ENCODE measurements around the gene REXO4. TPM values are rescaled to one million over a fixed set of nuclear protein-coding genes. Genes with fewer than 3 reads are reported as not detected.
A peak's percentile ranks its signal among the peaks of the same experiment; 100 is the strongest.
"Not testable (repeated sequence)": the region's sequence is repeated elsewhere in the genome, so short reads cannot be mapped to it uniquely, and the experiment has no call there.

Gene REXO4
- total RNA-seq, 4 donors from 2014 or later = 12.1 to 21.9 (median 16.0) TPM

DNA sequence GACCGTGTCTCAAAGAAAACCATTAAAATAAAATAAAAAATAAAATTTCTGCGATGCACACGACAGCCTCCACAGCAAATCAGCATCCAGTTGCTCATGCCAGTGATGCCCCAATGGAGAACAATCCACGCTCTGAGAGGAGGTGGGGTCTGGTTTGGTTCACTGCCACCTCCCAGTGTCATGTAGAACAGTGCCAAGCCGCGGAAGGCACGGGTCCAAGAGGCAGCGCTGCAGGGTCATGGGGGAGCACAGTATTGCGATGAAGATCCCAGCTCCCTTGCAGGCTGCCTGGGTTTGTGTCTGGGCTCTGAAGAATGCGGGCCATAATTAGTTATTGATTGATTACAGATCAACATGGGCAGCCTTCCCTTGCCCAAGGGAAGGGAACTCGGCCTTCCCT lies 35.8 kb upstream of the REXO4 start:
- Histone ChIP-seq H3K27me3 (no peaks in the 10 kb centered on the region), H3K27ac (no peak overlapping the region), H3K4me1 (peaks cover 0 to 6% (median 0%) of the 10 kb centered on the region in 4 donors), H3K9me3 (no peaks in the 10 kb centered on the region), H3K36me3 (no peaks in the 10 kb centered on the region), H3K4me3 (no peak overlapping the region)
- TF ChIP-seq EP300 (IDR thresholded peaks at IDR 0.05; ENCODE audit: low read depth) = no peak
- TF ChIP-seq POLR2A (IDR thresholded peaks at IDR 0.05) = no peak
- TF ChIP-seq, protein P1, sequence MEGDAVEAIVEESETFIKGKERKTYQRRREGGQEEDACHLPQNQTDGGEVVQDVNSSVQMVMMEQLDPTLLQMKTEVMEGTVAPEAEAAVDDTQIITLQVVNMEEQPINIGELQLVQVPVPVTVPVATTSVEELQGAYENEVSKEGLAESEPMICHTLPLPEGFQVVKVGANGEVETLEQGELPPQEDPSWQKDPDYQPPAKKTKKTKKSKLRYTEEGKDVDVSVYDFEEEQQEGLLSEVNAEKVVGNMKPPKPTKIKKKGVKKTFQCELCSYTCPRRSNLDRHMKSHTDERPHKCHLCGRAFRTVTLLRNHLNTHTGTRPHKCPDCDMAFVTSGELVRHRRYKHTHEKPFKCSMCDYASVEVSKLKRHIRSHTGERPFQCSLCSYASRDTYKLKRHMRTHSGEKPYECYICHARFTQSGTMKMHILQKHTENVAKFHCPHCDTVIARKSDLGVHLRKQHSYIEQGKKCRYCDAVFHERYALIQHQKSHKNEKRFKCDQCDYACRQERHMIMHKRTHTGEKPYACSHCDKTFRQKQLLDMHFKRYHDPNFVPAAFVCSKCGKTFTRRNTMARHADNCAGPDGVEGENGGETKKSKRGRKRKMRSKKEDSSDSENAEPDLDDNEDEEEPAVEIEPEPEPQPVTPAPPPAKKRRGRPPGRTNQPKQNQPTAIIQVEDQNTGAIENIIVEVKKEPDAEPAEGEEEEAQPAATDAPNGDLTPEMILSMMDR (IDR thresholded peaks at IDR 0.05) = no peak
- no peak for TF ChIP-seq POLR2AphosphoS5 (IDR thresholded peaks at IDR 0.05)
- intact Hi-C loops (cut with DNase I; ENCODE audit: low total_unique reads) = no loop called here
- no peak for DNase-seq
- in situ Hi-C loops (cut with MboI; ENCODE audit: low pct_ligation_motif_present in 1 of 4, low pct_unique_long_range_greater_than_20kb in 1 of 4, low sequenced_read_pairs in 3 of 4) = no loop called here
- 71 to 100% methylated on average over 1 to 11 of the region's 11 CpGs for WGBS, 2 donors (ENCODE audit: low coverage in 1 of 2)

DNA sequence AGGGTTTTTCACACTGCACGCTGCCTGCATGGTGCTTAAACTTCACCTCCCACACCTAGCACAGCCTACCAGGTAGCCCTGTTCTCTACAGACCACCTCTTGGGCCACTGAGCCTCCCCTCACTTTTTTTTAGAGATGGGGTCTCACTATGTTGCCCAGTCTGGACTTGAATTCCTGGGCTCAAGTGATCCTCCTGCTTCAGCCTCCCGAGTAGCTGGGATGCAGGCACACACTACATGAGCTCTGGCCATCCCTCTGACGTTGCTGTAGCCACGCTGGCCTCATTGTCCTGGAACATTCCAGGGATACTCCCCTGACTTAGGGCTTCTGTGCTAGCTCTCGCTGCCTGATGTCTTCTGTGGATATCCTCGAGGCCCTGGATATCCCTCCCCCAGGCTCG lies 34.8 kb upstream of the REXO4 start:
- TF ChIP-seq POLR2A (IDR thresholded peaks at IDR 0.05) = no peak
- TF ChIP-seq, protein P1 (IDR thresholded peaks at IDR 0.05) = no peak
- no peak for TF ChIP-seq EP300 (IDR thresholded peaks at IDR 0.05; ENCODE audit: low read depth)
- TF ChIP-seq POLR2AphosphoS5 (IDR thresholded peaks at IDR 0.05) = no peak
- H3K9me3 ChIP-seq = no peaks in the 10 kb centered on the region
- WGBS, 2 donors (ENCODE audit: low coverage in 1 of 2) = 89% methylated on average over 7 of the region's 7 CpGs; no CpG with 5 or more reads in 1 of the 2 donors
- intact Hi-C loops (cut with DNase I; ENCODE audit: low total_unique reads) = no loop called here
- H3K27me3 ChIP-seq = no peaks in the 10 kb centered on the region
- no peak overlapping the region for H3K27ac ChIP-seq
- no peaks in the 10 kb centered on the region for H3K36me3 ChIP-seq
- H3K4me1 ChIP-seq = peaks cover 0 to 5% (median 0%) of the 10 kb centered on the region in 4 donors
- in situ Hi-C loops (cut with MboI; ENCODE audit: low pct_ligation_motif_present in 1 of 4, low pct_unique_long_range_greater_than_20kb in 1 of 4, low sequenced_read_pairs in 3 of 4) = no loop called here
- no peak overlapping the region for H3K4me3 ChIP-seq
- DNase-seq = no peak

DNA sequence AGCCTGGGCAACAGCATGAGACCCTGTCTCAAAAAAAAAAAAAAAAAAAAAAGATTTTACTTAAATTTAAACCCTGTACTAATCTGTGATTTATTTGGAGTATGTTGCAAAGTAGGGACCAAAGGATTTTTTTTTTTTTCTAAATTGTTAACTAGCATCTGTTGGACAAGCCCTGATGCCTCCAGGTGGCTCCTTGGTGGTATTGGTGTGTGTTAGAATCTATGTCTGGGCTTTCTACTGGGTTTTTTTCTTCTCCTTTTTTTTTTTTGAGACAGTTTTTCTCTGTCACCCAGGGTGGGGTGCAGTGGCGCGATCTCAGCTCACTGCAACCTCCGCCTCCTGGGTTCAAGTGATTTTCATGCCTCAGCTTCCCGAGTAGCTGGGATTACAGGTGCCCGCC lies 34.1 kb upstream of the REXO4 start:
- H3K36me3 ChIP-seq; H3K27ac ChIP-seq; in situ Hi-C loops (cut with MboI; ENCODE audit: low pct_ligation_motif_present in 1 of 4, low pct_unique_long_range_greater_than_20kb in 1 of 4, low sequenced_read_pairs in 3 of 4); H3K4me3 ChIP-seq; H3K27me3 ChIP-seq; H3K9me3 ChIP-seq; DNase-seq; intact Hi-C loops (cut with DNase I; ENCODE audit: low total_unique reads); H3K4me1 ChIP-seq: not testable (repeated sequence)
- WGBS, 2 donors (ENCODE audit: low coverage in 1 of 2) = 70% methylated on average over 5 of the region's 5 CpGs; no CpG with 5 or more reads in 1 of the 2 donors

DNA sequence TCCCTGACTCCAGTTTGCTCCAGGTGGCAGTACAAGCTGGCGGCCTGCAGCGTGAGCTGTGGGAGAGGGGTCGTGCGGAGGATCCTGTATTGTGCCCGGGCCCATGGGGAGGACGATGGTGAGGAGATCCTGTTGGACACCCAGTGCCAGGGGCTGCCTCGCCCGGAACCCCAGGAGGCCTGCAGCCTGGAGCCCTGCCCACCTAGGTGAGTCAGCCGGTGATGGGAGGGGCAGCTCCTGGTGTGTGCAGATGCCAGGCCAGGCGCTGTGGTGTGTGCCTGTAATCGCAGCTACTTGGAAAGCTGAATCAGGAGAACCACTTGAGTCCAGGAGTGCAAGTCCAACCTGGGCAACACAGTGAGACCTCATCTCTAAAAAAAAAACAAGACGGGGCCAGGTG lies 31.9 kb upstream of the REXO4 start:
- WGBS, 2 donors (ENCODE audit: low coverage in 1 of 2) = 70% methylated on average over 12 of the region's 12 CpGs; no CpG with 5 or more reads in 1 of the 2 donors
- Histone ChIP-seq H3K27ac (no peak overlapping the region), H3K9me3 (no peaks in the 10 kb centered on the region), H3K36me3 (no peaks in the 10 kb centered on the region), H3K4me1 (peaks cover 0 to 5% (median 0%) of the 10 kb centered on the region in 4 donors), H3K27me3 (no peaks in the 10 kb centered on the region), H3K4me3 (no peak overlapping the region)
- in situ Hi-C loops (cut with MboI; ENCODE audit: low pct_ligation_motif_present in 1 of 4, low pct_unique_long_range_greater_than_20kb in 1 of 4, low sequenced_read_pairs in 3 of 4) (no loop called here), intact Hi-C loops (cut with DNase I; ENCODE audit: low total_unique reads) (no loop called here)
- no peak for TF ChIP-seq POLR2AphosphoS5 (IDR thresholded peaks at IDR 0.05)
- TF ChIP-seq, protein P1 (IDR thresholded peaks at IDR 0.05) = no peak
- TF ChIP-seq EP300 (IDR thresholded peaks at IDR 0.05; ENCODE audit: low read depth) = no peak
- TF ChIP-seq POLR2A (IDR thresholded peaks at IDR 0.05) = no peak
- peak; percentile 57 for DNase-seq

DNA sequence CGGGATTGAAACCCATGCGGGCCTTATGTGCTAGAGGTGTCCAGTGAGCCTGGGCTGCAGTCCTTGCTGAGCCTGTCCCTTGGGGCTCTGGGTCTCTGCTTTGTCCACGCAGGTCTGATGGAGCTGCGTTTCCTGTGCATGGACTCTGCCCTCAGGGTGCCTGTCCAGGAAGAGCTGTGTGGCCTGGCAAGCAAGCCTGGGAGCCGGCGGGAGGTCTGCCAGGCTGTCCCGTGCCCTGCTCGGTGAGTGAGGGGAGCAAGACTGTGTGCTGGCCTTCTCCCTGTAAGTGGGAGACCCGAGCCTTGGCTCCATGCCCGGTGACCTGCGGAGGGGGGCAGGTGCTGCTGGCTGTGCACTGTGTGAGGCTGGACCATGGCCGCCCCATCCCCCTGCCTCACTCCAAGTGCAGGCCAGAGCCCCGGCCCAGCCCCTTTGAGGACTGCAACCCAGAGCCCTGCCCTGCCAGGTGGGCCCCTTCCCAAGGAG lies 30.7 kb upstream of the REXO4 start:
- no peak overlapping the region for H3K27ac ChIP-seq
- TF ChIP-seq POLR2A (IDR thresholded peaks at IDR 0.05) (no peak), POLR2AphosphoS5 (IDR thresholded peaks at IDR 0.05) (no peak), EP300 (IDR thresholded peaks at IDR 0.05; ENCODE audit: low read depth) (no peak)
- TF ChIP-seq, protein P1 (IDR thresholded peaks at IDR 0.05) = no peak
- no peaks in the 10 kb centered on the region for H3K36me3 ChIP-seq
- peaks cover 0 to 5% (median 0%) of the 10 kb centered on the region in 4 donors for H3K4me1 ChIP-seq
- H3K4me3 ChIP-seq = no peak overlapping the region
- intact Hi-C loops (cut with DNase I; ENCODE audit: low total_unique reads) = no loop called here
- WGBS, 2 donors (ENCODE audit: low coverage in 1 of 2) = 84 to 93% methylated on average over 2 to 5 of the region's 13 CpGs
- DNase-seq = no peak
- no peaks in the 10 kb centered on the region for H3K9me3 ChIP-seq
- in situ Hi-C loops (cut with MboI; ENCODE audit: low pct_ligation_motif_present in 1 of 4, low pct_unique_long_range_greater_than_20kb in 1 of 4, low sequenced_read_pairs in 3 of 4) = no loop called here
- H3K27me3 ChIP-seq = no peaks in the 10 kb centered on the region

All from transverse colon (tissue), 4 donors.